ENCODE measurements around the gene NDUFC2. TPM values are rescaled to one million over a fixed set of nuclear protein-coding genes. Genes with fewer than 3 reads are reported as not detected.

NDUFC2 gene
- total and polyA plus RNA-seq, 11 donors = 164 to 351 (median 258) TPM

DNA sequence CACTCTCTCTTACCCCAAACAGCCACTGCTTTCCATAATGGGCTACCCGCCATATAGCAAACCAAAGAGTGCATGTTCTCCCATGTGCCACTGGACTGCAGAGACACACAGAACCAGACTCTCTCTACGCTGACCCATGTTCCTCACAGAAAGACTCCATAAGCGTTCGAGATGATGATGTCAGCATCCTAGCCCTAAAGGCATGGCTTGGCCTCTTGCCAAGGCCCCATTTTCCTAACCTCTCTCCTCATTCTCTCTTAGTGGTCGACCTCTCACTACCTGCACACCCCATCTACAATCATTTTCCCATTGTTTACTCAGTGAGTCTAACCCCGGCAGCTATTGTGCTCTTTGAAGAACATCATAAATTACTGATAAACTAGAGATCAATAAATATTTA is 4.9 kb downstream of the NDUFC2 start:
- Histone ChIP-seq H3K9me3 (no peaks in the 10 kb centered on the region), H3K27me3 (no peaks in the 10 kb centered on the region), H3K4me3 (no peak overlapping the region), H3K27ac (no peak overlapping the region), H3K36me3 (peaks cover 0 to 42% (median 29%) of the 10 kb centered on the region in 9 donors), H3K4me1 (peaks cover 0 to 53% (median 33%) of the 10 kb centered on the region in 12 donors)
- intact Hi-C loops (cut with DNase I) = loop anchor here in 1 of 10 donors (10.0 kb wide), 1 partner anchor 110 kb away; the partner anchor contains the start of genes KCTD21 and USP35
- no peak for TF ChIP-seq POLR2A (IDR thresholded peaks at IDR 0.05)
- TF ChIP-seq, protein P1, sequence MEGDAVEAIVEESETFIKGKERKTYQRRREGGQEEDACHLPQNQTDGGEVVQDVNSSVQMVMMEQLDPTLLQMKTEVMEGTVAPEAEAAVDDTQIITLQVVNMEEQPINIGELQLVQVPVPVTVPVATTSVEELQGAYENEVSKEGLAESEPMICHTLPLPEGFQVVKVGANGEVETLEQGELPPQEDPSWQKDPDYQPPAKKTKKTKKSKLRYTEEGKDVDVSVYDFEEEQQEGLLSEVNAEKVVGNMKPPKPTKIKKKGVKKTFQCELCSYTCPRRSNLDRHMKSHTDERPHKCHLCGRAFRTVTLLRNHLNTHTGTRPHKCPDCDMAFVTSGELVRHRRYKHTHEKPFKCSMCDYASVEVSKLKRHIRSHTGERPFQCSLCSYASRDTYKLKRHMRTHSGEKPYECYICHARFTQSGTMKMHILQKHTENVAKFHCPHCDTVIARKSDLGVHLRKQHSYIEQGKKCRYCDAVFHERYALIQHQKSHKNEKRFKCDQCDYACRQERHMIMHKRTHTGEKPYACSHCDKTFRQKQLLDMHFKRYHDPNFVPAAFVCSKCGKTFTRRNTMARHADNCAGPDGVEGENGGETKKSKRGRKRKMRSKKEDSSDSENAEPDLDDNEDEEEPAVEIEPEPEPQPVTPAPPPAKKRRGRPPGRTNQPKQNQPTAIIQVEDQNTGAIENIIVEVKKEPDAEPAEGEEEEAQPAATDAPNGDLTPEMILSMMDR (IDR thresholded peaks at IDR 0.05) = no peak
- 74 to 87% (median 79%) methylated on average over 6 of the region's 6 CpGs for WGBS, 4 donors
- DNase-seq (no peak), ATAC-seq (no peak)

DNA sequence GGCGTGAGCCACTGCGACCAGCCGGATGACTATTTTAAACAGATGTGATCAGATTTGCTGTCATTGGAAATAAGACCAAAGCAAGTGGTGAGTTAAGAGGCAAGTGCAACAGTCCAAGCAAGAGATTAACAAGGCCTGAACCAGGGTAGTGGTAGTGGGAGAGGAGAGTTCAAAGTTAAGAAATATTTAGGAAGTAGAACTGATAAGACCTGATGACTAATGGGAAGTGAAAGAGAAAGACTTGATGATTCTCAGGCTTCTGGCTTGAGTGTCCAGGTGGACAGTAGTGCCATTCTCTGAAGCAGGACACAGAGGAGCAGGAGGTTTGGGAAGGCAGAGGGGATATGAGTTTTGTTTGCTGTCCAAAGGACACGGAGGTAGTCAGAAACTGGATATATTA is 7.2 kb downstream of the NDUFC2 start:
- H3K4me3 ChIP-seq = no peak overlapping the region
- H3K27ac ChIP-seq = no peak overlapping the region
- H3K27me3 ChIP-seq = no peaks in the 10 kb centered on the region
- H3K9me3 ChIP-seq = no peaks in the 10 kb centered on the region
- WGBS, 4 donors = 84 to 90% (median 88%) methylated on average over 4 of the region's 4 CpGs
- intact Hi-C loops (cut with DNase I) = loop anchor here in 1 of 10 donors (10.0 kb wide), 1 partner anchor 112 kb away; the partner anchor contains the start of genes KCTD21 and USP35
- DNase-seq (no peak), ATAC-seq (no peak)
- H3K4me1 ChIP-seq = peaks cover 0 to 48% (median 20%) of the 10 kb centered on the region in 12 donors
- TF ChIP-seq POLR2A (IDR thresholded peaks at IDR 0.05) = no peak
- TF ChIP-seq, protein P1 (IDR thresholded peaks at IDR 0.05) = no peak
- peaks cover 0 to 65% (median 48%) of the 10 kb centered on the region in 9 donors for H3K36me3 ChIP-seq

DNA sequence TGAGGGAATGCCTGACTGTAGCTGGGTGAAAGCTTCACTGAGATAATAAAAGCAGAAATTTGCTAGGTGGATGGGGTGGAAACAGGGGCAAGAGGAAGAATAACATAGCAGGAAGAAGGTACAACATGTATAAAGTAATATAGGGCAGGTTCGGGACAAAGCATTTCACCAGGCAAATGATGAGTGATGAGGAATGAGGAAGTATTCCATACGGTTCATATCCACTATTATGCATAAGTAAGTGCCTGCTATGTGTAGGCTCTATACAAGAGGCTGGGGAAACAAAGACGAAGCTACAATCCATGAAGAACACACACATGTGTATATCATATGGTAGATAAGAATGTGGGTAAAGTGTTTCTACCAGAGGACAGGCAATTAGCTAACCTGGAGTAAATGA is 7.9 kb downstream of the NDUFC2 start:
- intact Hi-C loops (cut with DNase I) = loop anchor here in 1 of 10 donors (10.0 kb wide), 1 partner anchor 113 kb away; the partner anchor contains the start of genes KCTD21 and USP35

DNA sequence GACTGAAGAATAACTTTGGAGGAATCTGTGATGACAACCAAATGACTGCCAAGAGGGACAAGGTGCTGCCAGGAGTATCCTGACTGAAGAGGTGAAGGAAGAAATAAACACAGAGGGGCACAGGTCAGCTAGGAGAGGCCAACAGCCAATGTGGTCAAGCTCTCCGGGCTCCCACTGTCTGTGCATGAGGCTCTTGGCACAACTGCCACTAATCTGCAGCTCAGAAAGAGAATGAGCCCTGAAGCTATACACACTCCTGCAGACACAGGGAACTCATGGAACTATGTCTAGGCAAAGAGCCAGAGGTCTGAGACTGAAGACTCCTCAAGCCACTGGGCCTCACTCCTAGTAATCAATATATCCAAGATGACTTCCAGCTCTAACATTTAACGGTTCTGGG is 9.0 kb downstream of the NDUFC2 start:
- intact Hi-C loops (cut with DNase I) = loop anchor here in 1 of 10 donors (10.0 kb wide), 1 partner anchor 114 kb away; the partner anchor contains the start of genes KCTD21 and USP35
- WGBS, 4 donors = 58 to 84% (median 69%) methylated on average over 2 of the region's 2 CpGs

More for the DNA sequence above, 7.9 kb downstream of the NDUFC2 start:
- Histone ChIP-seq H3K9me3 (no peaks in the 10 kb centered on the region), H3K36me3 (peaks cover 0 to 68% (median 50%) of the 10 kb centered on the region in 9 donors), H3K27me3 (no peaks in the 10 kb centered on the region), H3K4me3 (no peak overlapping the region), H3K4me1 (peaks cover 0 to 40% (median 13%) of the 10 kb centered on the region in 12 donors), H3K27ac (no peak overlapping the region)
- 69 to 76% (median 71%) methylated on average over 3 of the region's 3 CpGs for WGBS, 4 donors
- DNase-seq (no peak), ATAC-seq (no peak)
- TF ChIP-seq, protein P1 (IDR thresholded peaks at IDR 0.05) = no peak
- no peak for TF ChIP-seq POLR2A (IDR thresholded peaks at IDR 0.05)

More for the DNA sequence above, 9.0 kb downstream of the NDUFC2 start:
- H3K27me3 ChIP-seq = no peaks in the 10 kb centered on the region
- TF ChIP-seq, protein P1 (IDR thresholded peaks at IDR 0.05) = no peak
- no peak for TF ChIP-seq POLR2A (IDR thresholded peaks at IDR 0.05)
- H3K36me3 ChIP-seq = peaks cover 0 to 64% (median 50%) of the 10 kb centered on the region in 9 donors
- H3K4me1 ChIP-seq = peaks cover 0 to 29% (median 5%) of the 10 kb centered on the region in 12 donors
- no peak overlapping the region for H3K4me3 ChIP-seq
- no peak overlapping the region for H3K27ac ChIP-seq
- H3K9me3 ChIP-seq = no peaks in the 10 kb centered on the region
- DNase-seq = no peak
- ATAC-seq = peak in 3 of 4 donors; percentile 21 to 50 (median 22)
